Measurements from ENCODE around the gene LYZL2.
"Not testable (repeated sequence)": the region's sequence is repeated elsewhere in the genome, so short reads cannot be mapped to it uniquely, and the experiment has no call there.

Gene LYZL2

GRCh38 chr10:30629653-30630052 lies at the start of gene LYZL2:
Gene LYZL2 (minus strand): TSS chr10:30629753. CDS start chr10:30626915, 2,838 bp downstream.
- no peak for DNase-seq

- not testable (repeated sequence) for DNase-seq
Measured at GRCh38 chr10:30677616-30678015, 48.1 kb upstream of the LYZL2 start.

GRCh38 chr10:30677146-30677545 lies 47.6 kb upstream of the LYZL2 start:
- not testable (repeated sequence) for DNase-seq

GRCh38 chr10:30675791-30676718 lies 46.5 kb upstream of the LYZL2 start:
- DNase-seq: no peak

GRCh38 chr10:30674796-30675195 lies 45.2 kb upstream of the LYZL2 start:
- no peak for DNase-seq

GRCh38 chr10:30673262-30673661 lies 43.7 kb upstream of the LYZL2 start:
- DNase-seq: not testable (repeated sequence)

- not testable (repeated sequence) for DNase-seq
Measured at GRCh38 chr10:30672338-30672737, 42.8 kb upstream of the LYZL2 start.

GRCh38 chr10:30671026-30671616 lies 41.6 kb upstream of the LYZL2 start:
- DNase-seq: no peak

GRCh38 chr10:30667982-30668381 lies 38.4 kb upstream of the LYZL2 start:
- not testable (repeated sequence) for DNase-seq

DNA sequence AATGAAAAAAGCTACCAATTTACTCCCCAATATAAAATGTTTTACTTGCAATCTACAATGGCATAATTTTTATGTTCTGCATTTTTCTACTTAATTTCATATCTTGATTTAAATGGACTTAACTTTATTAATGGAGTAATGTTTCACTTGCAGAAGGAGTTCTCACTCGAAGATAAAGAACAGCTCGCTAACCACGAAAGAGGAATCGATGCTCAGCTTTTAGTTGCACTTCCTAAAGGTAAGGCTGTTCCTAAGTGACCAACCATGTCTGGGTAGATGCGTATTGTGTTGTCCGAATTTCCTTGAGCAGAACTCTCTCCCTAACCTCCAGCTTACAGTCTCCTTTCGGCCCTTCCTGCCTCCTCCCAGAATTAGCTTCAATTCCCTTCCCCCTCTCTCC lies 33.9 kb upstream of the LYZL2 start:
- not testable (repeated sequence) for DNase-seq

- no peak for DNase-seq
Measured at GRCh38 chr10:30662814-30663213, 33.3 kb upstream of the LYZL2 start.

GRCh38 chr10:30660314-30660713 lies 30.8 kb upstream of the LYZL2 start:
- DNase-seq: not testable (repeated sequence)

- DNase-seq: no peak
Measured at GRCh38 chr10:30656233-30656632, 26.7 kb upstream of the LYZL2 start.

- not testable (repeated sequence) for DNase-seq
Measured at GRCh38 chr10:30655001-30655400, 25.4 kb upstream of the LYZL2 start.

- not testable (repeated sequence) for DNase-seq
Measured at GRCh38 chr10:30651470-30652397, 22.2 kb upstream of the LYZL2 start.

GRCh38 chr10:30647089-30647488 lies 17.5 kb upstream of the LYZL2 start:
- no peak for DNase-seq

GRCh38 chr10:30645340-30645827 lies 15.8 kb upstream of the LYZL2 start:
- no peak for DNase-seq

DNA sequence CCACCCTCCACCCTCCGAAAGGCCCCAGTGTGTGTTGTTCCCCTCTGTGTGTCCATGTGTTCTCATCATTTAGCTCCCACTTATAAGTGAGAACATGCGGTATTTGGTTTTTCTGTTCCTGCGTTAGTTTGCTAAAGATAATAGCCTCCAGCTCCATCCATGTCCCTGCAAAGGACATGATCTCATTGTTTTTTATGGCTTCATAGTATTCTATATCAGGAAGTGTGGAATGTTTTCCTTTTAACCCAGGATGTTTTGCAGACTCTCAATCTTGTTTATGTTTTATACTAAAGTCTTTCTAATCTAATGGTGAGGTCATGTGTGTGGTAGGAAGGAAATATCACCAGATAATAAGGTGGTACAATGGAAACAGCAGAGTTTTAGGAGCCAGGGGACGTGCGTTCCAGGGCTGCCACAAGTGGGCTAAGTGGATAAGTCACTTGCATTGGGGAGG lies 14.9 kb upstream of the LYZL2 start:
- not testable (repeated sequence) for DNase-seq

DNA sequence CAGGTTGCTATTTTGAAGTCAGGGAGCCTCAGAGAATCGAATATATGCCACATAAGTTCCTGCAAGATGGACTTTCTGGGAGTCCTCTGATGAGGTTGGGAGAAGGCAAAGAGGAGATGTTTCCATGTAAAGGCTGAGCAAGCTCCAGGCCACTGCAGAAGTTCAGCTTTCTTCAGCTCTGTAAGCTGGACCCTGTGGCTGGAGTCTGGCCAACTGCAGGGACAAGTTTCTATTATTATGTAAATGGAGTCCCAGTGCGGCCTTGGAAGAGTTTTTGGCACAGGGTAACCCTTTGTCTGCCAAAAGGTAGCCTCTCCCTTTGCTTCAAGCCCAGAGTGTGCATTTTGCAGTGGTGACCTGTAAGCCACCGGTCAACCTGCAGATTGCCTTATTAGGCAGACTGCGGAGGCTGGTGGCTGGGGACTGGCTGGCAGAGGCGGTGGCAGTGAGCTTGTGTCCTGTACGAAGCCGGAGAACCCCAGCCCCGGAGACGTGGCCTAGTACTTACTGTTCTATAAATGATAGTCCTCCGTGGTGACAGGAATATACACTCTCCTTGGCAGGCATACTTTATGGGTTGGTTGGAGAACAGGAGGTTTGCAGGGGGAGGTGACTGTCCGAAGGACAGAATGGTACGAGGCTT lies 14.1 kb upstream of the LYZL2 start:
- DNase-seq: not testable (repeated sequence)

DNA sequence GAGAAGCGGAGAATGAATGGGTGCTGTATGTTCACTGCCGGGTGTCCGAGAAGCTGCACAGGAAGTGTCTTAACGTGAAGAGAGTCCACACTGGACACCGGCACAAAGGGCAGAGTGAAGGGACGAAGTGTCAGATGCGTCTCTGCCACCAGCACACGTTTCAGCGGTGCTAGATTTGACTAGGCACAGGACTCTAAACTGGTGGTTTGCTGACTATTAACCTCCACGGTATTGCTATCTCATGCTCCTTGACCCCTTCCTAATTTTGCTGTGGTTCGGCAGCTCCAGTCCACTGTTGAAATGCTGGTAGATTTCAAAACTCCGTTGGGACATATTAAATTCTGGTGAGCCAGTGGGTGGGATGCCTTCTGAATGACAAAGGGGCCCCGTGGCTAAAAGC lies 13.3 kb upstream of the LYZL2 start:
- DNase-seq: not testable (repeated sequence)

DNA sequence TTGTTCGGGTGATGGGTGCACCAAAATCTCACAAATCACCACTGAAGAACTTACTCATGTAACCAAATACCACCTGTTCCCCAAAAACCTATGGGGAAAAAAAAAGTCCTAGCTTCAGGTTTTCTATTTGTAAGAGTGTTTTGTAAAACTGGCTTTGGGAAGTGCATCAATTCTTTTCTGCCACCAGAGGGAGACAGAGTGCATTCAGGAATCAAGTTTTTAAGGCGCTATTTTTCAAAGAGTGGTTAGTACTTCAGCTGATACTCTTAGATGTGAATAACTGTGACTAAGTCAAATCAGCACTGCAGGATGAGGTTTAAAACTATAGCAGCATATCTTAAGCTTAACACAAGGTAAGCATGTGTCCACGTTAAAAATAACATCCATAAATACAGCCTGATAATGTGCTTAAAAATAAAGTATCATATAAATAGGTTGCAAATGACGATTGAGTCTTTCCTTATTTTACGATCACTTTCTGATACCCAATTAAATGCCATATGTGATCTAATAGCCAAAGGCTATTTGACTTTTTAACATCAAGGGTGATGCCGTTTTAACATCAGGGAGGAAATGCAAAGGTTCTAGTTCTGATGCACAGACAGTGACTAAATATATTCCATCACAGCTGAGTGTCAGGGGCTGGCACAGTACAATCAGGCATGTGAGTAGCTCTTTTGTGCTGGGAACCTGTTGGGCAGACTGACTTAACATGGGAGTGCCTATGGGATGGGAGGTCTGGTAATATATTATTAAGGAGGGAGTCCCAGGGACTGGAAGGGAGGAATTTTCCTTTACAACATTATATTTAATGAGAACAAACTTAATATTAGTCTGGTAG lies 10.6 kb upstream of the LYZL2 start:
- no peak for DNase-seq
